Brain microvascular endothelial cell (primary cell): ENCODE data around the gene RNF123.

Experiments used
- DNase-seq: peaks from one replicate; pipeline ENCODE4 v3.0.0-alpha.2; 2020
- H3K27ac ChIP-seq: fragments of 250-450 bp; sonication (Bioruptor Pico); 2 replicates; pipeline ENCODE4 v1.5.1; 2020; ENCODE audit warnings: mild to moderate bottlenecking, moderate library complexity
- H3K27me3 ChIP-seq: fragments of 250-450 bp; sonication (Bioruptor Pico); replicated peaks from 2 replicates; pipeline ENCODE4 v1.5.1; 2020; ENCODE audit warnings: mild to moderate bottlenecking
- H3K36me3 ChIP-seq: fragments of 250-450 bp; sonication (Bioruptor Pico); replicated peaks from 2 replicates; pipeline ENCODE4 v1.5.1; 2020; ENCODE audit warnings: mild to moderate bottlenecking
- H3K4me3 ChIP-seq: 2 replicates; pipeline ENCODE4 v1.5.1; 2011; ENCODE audit warnings: low read depth, mild to moderate bottlenecking, control low read depth, low read length, moderate library complexity
- in situ Hi-C: cut with HindIII; loops from 2 replicates; pipeline ENCODE4 v1.10.0; 2017; ENCODE audit warnings: low sequenced_read_pairs, low pct_ligation_motif_present
- TF ChIP-seq, protein P1 (sequence below): IDR thresholded peaks from 2 replicates; pipeline ENCODE4 v1.5.1; 2011; ENCODE audit warnings: low read depth, mild to moderate bottlenecking, moderate library complexity, low read length, control low read depth, inconsistent platforms; ENCODE audit errors: missing control alignments

Gene RNF123

DNA sequence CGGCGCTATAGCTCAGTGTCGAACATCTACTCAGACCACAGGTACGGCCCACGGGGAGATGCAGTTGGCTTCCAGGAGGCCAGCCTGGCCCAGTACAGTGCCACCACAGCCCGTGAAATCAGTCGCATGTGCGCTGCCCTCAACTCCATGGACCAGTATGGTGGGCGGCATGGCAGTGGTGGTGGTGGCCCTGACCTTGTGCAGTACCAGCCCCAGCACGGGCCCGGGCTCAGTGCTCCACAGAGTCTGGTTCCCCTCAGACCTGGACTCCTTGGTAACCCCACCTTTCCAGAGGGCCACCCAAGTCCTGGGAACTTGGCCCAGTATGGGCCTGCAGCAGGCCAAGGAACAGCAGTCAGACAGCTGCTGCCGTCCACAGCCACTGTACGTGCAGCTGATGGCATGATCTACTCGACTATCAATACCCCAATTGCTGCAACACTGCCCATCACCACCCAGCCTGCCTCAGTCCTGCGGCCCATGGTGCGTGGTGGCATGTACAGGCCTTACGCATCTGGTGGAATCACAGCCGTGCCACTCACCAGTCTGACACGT, 33.5 kb upstream of the RNF123 start:
- no peaks in the 10 kb centered on the region for H3K27me3 ChIP-seq
- no peak overlapping the region for H3K4me3 ChIP-seq
- H3K27ac ChIP-seq: no peak overlapping the region
- TF ChIP-seq, protein P1, sequence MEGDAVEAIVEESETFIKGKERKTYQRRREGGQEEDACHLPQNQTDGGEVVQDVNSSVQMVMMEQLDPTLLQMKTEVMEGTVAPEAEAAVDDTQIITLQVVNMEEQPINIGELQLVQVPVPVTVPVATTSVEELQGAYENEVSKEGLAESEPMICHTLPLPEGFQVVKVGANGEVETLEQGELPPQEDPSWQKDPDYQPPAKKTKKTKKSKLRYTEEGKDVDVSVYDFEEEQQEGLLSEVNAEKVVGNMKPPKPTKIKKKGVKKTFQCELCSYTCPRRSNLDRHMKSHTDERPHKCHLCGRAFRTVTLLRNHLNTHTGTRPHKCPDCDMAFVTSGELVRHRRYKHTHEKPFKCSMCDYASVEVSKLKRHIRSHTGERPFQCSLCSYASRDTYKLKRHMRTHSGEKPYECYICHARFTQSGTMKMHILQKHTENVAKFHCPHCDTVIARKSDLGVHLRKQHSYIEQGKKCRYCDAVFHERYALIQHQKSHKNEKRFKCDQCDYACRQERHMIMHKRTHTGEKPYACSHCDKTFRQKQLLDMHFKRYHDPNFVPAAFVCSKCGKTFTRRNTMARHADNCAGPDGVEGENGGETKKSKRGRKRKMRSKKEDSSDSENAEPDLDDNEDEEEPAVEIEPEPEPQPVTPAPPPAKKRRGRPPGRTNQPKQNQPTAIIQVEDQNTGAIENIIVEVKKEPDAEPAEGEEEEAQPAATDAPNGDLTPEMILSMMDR: no peak
- in situ Hi-C loops: loop anchor here (25.0 kb wide), 1 partner anchor 94 kb away; the partner anchor contains the start of gene BSN
- no peaks in the 10 kb centered on the region for H3K36me3 ChIP-seq
- DNase-seq: no peak

DNA sequence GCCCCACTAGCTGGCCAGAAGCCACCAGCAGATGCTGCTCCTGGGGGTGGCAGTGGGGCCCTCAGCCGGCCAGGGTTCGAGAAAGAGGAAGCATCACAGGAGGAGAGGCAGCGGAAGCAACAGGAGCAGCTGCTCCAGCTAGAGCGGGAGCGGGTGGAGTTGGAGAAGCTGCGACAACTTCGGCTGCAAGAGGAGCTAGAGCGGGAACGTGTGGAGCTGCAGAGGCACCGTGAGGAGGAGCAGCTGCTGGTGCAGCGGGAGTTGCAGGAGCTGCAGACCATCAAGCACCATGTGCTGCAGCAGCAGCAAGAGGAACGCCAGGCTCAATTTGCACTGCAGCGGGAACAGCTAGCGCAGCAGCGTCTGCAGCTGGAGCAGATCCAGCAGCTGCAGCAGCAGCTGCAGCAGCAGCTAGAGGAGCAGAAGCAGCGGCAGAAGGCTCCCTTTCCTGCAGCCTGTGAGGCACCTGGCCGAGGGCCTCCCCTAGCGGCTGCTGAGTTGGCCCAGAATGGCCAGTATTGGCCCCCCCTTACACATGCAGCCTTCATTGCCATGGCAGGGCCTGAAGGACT, 32.7 kb upstream of the RNF123 start:
- in situ Hi-C loops: loop anchor here (25.0 kb wide), 1 partner anchor 94 kb away; the partner anchor contains the start of gene BSN
- DNase-seq: no peak
- TF ChIP-seq, protein P1: peak; percentile 31

DNA sequence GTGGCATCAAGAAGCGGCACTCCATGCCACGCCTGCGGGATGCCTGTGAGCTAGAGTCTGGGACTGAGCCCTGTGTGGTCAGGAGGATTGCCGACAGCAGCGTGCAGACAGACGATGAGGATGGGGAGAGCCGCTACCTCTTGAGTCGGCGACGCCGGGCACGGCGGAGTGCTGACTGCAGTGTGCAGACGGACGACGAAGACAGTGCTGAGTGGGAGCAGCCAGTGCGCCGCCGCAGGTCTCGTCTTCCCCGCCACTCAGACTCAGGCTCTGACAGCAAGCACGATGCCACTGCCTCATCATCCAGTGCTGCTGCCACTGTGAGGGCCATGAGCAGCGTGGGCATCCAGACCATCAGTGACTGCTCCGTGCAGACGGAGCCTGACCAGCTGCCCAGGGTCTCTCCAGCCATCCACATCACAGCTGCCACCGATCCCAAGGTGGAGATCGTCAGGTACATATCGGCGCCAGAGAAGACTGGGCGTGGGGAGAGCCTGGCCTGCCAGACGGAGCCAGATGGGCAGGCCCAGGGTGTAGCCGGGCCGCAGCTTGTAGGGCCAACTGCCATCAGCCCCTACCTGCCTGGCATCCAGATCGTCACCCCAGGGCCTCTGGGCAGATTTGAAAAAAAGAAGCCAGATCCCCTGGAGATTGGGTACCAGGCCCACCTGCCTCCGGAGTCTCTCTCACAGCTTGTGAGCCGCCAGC, 32.0 kb upstream of the RNF123 start:
- Histone ChIP-seq H3K36me3 (no peaks in the 10 kb centered on the region), H3K4me3 (no peak overlapping the region), H3K27ac (no peak overlapping the region), H3K27me3 (no peaks in the 10 kb centered on the region)
- in situ Hi-C loops: loop anchor here (25.0 kb wide), 1 partner anchor 95 kb away; the partner anchor contains the start of gene BSN
- no peak for DNase-seq
- TF ChIP-seq, protein P1: no peak

More for the DNA sequence above, 32.7 kb upstream of the RNF123 start:
- Histone ChIP-seq H3K27ac (no peak overlapping the region), H3K36me3 (no peaks in the 10 kb centered on the region), H3K4me3 (no peak overlapping the region), H3K27me3 (no peaks in the 10 kb centered on the region)

- TF ChIP-seq, protein P1: no peak
- in situ Hi-C loops: loop anchor here (25.0 kb wide), 1 partner anchor 96 kb away; the partner anchor contains the start of gene BSN
- H3K36me3 ChIP-seq: no peaks in the 10 kb centered on the region
These were observed 30.6 kb upstream of the RNF123 start for GRCh38 chr3:49658711-49659110.

DNA sequence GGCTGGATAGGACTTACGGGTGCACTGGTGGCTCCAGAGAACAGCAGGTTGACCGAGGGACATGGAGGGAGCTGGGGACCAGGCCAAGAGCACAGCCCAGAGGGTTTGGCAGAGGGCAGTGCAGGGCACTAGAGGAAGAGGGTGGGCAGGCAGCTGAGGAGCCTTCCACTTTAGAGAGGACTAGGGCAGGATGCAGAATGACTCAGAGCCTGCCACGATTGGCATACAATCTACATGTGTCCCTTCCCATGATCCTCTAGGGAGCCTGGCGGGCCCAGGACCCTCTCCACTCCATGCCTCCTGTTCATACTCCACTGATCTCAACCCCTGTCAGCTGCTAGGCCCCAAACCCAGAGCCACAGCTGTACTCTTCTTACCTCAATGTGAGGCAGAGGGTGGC, 29.6 kb upstream of the RNF123 start:
- Histone ChIP-seq H3K36me3 (no peaks in the 10 kb centered on the region), H3K4me3 (no peak overlapping the region), H3K27ac (no peak overlapping the region), H3K27me3 (no peaks in the 10 kb centered on the region)
- in situ Hi-C loops: loop anchor here (25.0 kb wide), 1 partner anchor 97 kb away; the partner anchor contains the start of gene BSN
- TF ChIP-seq, protein P1: no peak
- no peak for DNase-seq

More at GRCh38 chr3:49658711-49659110, 30.6 kb upstream of the RNF123 start:
- Histone ChIP-seq H3K4me3 (no peak overlapping the region), H3K27ac (no peak overlapping the region), H3K27me3 (no peaks in the 10 kb centered on the region)
- no peak for DNase-seq
